ENCODE measurements around the gene CCDC57. TPM values are rescaled to one million over a fixed set of nuclear protein-coding genes. Genes with fewer than 3 reads are reported as not detected.
A peak's percentile ranks its signal among the peaks of the same experiment; 100 is the strongest.

The CCDC57 gene
- total RNA-seq, 1 experiment from 2014 or later = 36.6 TPM

GRCh38 chr17:82235056-82235774 lies 22.6 kb upstream of the CCDC57 start:
- Histone ChIP-seq H3K4me2 (ENCODE audit: low read length) (peak overlapping the region; percentile 40; the same call in 1 of the 2 replicates), H3K4me1 (ENCODE audit: insufficient read depth, low read length) (peaks cover 63% of the 10 kb centered on the region), H3K79me2 (ENCODE audit: low read length) (peaks cover 97% of the 10 kb centered on the region), H3K4me3 (ENCODE audit: low read length) (no peak overlapping the region), H3K9me3 (ENCODE audit: low read length) (no peaks in the 10 kb centered on the region), H3K9me2 (replicated peaks; ENCODE audit: low read length) (no peaks in the 10 kb centered on the region), H2AFZ (ENCODE audit: low read length) (no peak overlapping the region), H3F3A (ENCODE audit: low read length, unreplicated experiment) (peaks cover 16% of the 10 kb centered on the region), H3K27me3 (ENCODE audit: low read length) (no peaks in the 10 kb centered on the region), H3K9ac (ENCODE audit: low read length) (no peak overlapping the region), H3K27ac (ENCODE audit: low read length) (peak overlapping the region; percentile 24; the same call in 1 of the 2 replicates), H4K20me1 (ENCODE audit: low read length) (peaks cover 76% of the 10 kb centered on the region), H3K36me3 (ENCODE audit: low read depth, low read length) (peaks cover 35% of the 10 kb centered on the region)
- ChIA-PET CTCF (interaction anchor here (0.6 to 1.2 kb wide), 2 partner anchors 29 to 81 kb away, joined by 3 to 7 read pairs; no protein-coding TSS in a partner anchor), POLR2A (ENCODE audit: unreplicated experiment) (interaction anchor here (0.9 kb wide), 1 partner anchor 38 kb away, joined by 3 read pairs; the partner anchor contains the start of gene CSNK1D)
- intact Hi-C loops (cut with micrococcal nuclease) = no loop called here
- no TSS peak for BruUV-seq (replicated peaks)
- DNase-seq = no peak
- no peak for TF ChIP-seq EZH2phosphoT487 (IDR thresholded peaks at IDR 0.05; ENCODE audit: borderline replicate concordance, low read length)
- TF ChIP-seq CTCF (conservative IDR thresholded peaks at IDR 0.05; ENCODE audit: low read depth, low read length) = no peak
- TF ChIP-seq EZH2 (IDR thresholded peaks at IDR 0.05; ENCODE audit: low read length, unreplicated experiment) = no peak
- no peak for ATAC-seq

- CTCF ChIA-PET = no interaction called here
- H3K4me1 ChIP-seq (ENCODE audit: insufficient read depth, low read length) = peaks cover 61% of the 10 kb centered on the region
- H3K27ac ChIP-seq (ENCODE audit: low read length) = peak overlapping the region; percentile 24; the same call in 1 of the 2 replicates
- H3F3A ChIP-seq (ENCODE audit: low read length, unreplicated experiment) = peaks cover 8% of the 10 kb centered on the region
- no peaks in the 10 kb centered on the region for H3K9me2 ChIP-seq (replicated peaks; ENCODE audit: low read length)
- peak overlapping the region; percentile 40; the same call in 1 of the 2 replicates for H3K4me2 ChIP-seq (ENCODE audit: low read length)
- no TSS peak for BruUV-seq (replicated peaks)
- H4K20me1 ChIP-seq (ENCODE audit: low read length) = peaks cover 76% of the 10 kb centered on the region
- H3K9me3 ChIP-seq (ENCODE audit: low read length) = no peaks in the 10 kb centered on the region
- DNase-seq = no peak
- H3K9ac ChIP-seq (ENCODE audit: low read length) = no peak overlapping the region
- POLR2A ChIA-PET (ENCODE audit: unreplicated experiment) = interaction anchor here (0.9 kb wide), 1 partner anchor 39 kb away, joined by 3 read pairs; the partner anchor contains the start of gene CSNK1D
- H3K36me3 ChIP-seq (ENCODE audit: low read depth, low read length) = peaks cover 35% of the 10 kb centered on the region
- ATAC-seq = no peak
- no peaks in the 10 kb centered on the region for H3K27me3 ChIP-seq (ENCODE audit: low read length)
- intact Hi-C loops (cut with micrococcal nuclease) = no loop called here
- no peak overlapping the region for H2AFZ ChIP-seq (ENCODE audit: low read length)
- TF ChIP-seq EZH2 (IDR thresholded peaks at IDR 0.05; ENCODE audit: low read length, unreplicated experiment) (no peak), CTCF (conservative IDR thresholded peaks at IDR 0.05; ENCODE audit: low read depth, low read length) (no peak), EZH2phosphoT487 (IDR thresholded peaks at IDR 0.05; ENCODE audit: borderline replicate concordance, low read length) (no peak)
- peaks cover 98% of the 10 kb centered on the region for H3K79me2 ChIP-seq (ENCODE audit: low read length)
- no peak overlapping the region for H3K4me3 ChIP-seq (ENCODE audit: low read length)
Observed at GRCh38 chr17:82234211-82235055, 21.8 kb upstream of the CCDC57 start.
